GM23338 (cell line): ENCODE measurements around the gene RXRG.

ENCODE experiments used
- EZH2phosphoT487 ChIP-seq: fragments of 200-600 bp; sonication (generic); IDR thresholded peaks from one replicate; pipeline ENCODE4 v1.8.1; 2018; ENCODE audit warnings: antibody characterized with exemption; ENCODE audit not compliant: unreplicated experiment
- JUNB ChIP-seq: IDR thresholded peaks from one replicate; pipeline ENCODE4 v1.6.1; 2016; ENCODE audit warnings: antibody characterized with exemption; ENCODE audit not compliant: unreplicated experiment
- POLR2AphosphoS5 ChIP-seq: IDR thresholded peaks from 2 replicates; pipeline ENCODE4 v1.6.1; 2016; ENCODE audit warnings: antibody characterized with exemption, low read depth
- STAT1 ChIP-seq: IDR thresholded peaks from one replicate; pipeline ENCODE4 v1.6.1; 2016; ENCODE audit warnings: antibody characterized with exemption; ENCODE audit not compliant: unreplicated experiment
- TF ChIP-seq, protein P1 (sequence below), 2 experiments: fragments of 200-600 bp in 1 of 2; sonication (generic) in 1 of 2; conservative IDR thresholded peaks; 2 replicates each; pipeline versions ENCODE4 v1.5.1 to v1.6.1; 2016 to 2017; ENCODE audit warnings: antibody characterized with exemption in 2 of 2, low read depth in 2 of 2, mild to moderate bottlenecking in 2 of 2, moderate library complexity in 1 of 2
- TF ChIP-seq, protein P2 (sequence below): fragments of 250-450 bp; sonication (Bioruptor Pico); IDR thresholded peaks from 2 replicates; pipeline ENCODE4 v1.5.0; 2020; ENCODE audit warnings: mild to moderate bottlenecking, moderate library complexity

DNA sequence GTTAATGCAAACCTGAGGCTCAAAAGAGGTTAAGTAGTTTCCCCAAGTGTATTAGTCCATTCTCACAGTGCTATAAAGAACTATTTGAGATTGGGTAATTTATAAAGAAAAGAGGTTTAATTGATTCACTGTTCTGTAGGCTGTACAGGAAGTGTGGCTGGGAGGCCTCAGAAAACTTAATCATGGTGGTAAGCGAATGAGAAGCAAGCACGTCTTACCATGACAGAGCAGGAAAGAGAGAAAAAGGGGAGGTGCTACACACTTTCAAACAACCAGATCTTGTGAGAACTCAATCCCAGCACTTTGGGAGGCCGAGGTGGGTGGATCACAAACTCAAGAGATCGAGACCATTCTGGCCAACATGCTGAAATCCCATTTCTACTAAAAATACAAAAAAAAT, 38.5 kb upstream of the RXRG start:
- TF ChIP-seq, protein P1, sequence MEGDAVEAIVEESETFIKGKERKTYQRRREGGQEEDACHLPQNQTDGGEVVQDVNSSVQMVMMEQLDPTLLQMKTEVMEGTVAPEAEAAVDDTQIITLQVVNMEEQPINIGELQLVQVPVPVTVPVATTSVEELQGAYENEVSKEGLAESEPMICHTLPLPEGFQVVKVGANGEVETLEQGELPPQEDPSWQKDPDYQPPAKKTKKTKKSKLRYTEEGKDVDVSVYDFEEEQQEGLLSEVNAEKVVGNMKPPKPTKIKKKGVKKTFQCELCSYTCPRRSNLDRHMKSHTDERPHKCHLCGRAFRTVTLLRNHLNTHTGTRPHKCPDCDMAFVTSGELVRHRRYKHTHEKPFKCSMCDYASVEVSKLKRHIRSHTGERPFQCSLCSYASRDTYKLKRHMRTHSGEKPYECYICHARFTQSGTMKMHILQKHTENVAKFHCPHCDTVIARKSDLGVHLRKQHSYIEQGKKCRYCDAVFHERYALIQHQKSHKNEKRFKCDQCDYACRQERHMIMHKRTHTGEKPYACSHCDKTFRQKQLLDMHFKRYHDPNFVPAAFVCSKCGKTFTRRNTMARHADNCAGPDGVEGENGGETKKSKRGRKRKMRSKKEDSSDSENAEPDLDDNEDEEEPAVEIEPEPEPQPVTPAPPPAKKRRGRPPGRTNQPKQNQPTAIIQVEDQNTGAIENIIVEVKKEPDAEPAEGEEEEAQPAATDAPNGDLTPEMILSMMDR (conservative IDR thresholded peaks at IDR 0.05; ENCODE audit: low read depth in 2 of 2): no peak
- TF ChIP-seq STAT1 (no peak), EZH2phosphoT487 (no peak), POLR2AphosphoS5 (no peak), JUNB (no peak)
- TF ChIP-seq, protein P2, sequence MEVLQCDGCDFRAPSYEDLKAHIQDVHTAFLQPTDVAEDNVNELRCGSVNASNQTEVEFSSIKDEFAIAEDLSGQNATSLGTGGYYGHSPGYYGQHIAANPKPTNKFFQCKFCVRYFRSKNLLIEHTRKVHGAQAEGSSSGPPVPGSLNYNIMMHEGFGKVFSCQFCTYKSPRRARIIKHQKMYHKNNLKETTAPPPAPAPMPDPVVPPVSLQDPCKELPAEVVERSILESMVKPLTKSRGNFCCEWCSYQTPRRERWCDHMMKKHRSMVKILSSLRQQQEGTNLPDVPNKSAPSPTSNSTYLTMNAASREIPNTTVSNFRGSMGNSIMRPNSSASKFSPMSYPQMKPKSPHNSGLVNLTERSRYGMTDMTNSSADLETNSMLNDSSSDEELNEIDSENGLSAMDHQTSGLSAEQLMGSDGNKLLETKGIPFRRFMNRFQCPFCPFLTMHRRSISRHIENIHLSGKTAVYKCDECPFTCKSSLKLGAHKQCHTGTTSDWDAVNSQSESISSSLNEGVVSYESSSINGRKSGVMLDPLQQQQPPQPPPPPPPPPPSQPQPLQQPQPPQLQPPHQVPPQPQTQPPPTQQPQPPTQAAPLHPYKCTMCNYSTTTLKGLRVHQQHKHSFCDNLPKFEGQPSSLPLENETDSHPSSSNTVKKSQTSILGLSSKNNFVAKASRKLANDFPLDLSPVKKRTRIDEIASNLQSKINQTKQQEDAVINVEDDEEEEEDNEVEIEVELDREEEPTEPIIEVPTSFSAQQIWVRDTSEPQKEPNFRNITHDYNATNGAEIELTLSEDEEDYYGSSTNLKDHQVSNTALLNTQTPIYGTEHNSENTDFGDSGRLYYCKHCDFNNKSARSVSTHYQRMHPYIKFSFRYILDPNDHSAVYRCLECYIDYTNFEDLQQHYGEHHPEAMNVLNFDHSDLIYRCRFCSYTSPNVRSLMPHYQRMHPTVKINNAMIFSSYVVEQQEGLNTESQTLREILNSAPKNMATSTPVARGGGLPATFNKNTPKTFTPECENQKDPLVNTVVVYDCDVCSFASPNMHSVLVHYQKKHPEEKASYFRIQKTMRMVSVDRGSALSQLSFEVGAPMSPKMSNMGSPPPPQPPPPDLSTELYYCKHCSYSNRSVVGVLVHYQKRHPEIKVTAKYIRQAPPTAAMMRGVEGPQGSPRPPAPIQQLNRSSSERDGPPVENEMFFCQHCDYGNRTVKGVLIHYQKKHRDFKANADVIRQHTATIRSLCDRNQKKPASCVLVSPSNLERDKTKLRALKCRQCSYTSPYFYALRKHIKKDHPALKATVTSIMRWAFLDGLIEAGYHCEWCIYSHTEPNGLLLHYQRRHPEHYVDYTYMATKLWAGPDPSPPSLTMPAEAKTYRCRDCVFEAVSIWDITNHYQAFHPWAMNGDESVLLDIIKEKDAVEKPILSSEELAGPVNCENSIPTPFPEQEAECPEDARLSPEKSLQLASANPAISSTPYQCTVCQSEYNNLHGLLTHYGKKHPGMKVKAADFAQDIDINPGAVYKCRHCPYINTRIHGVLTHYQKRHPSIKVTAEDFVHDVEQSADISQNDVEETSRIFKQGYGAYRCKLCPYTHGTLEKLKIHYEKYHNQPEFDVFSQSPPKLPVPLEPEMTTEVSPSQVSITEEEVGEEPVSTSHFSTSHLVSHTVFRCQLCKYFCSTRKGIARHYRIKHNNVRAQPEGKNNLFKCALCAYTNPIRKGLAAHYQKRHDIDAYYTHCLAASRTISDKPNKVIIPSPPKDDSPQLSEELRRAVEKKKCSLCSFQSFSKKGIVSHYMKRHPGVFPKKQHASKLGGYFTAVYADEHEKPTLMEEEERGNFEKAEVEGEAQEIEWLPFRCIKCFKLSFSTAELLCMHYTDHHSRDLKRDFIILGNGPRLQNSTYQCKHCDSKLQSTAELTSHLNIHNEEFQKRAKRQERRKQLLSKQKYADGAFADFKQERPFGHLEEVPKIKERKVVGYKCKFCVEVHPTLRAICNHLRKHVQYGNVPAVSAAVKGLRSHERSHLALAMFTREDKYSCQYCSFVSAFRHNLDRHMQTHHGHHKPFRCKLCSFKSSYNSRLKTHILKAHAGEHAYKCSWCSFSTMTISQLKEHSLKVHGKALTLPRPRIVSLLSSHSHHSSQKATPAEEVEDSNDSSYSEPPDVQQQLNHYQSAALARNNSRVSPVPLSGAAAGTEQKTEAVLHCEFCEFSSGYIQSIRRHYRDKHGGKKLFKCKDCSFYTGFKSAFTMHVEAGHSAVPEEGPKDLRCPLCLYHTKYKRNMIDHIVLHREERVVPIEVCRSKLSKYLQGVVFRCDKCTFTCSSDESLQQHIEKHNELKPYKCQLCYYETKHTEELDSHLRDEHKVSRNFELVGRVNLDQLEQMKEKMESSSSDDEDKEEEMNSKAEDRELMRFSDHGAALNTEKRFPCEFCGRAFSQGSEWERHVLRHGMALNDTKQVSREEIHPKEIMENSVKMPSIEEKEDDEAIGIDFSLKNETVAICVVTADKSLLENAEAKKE (CRISPR knock-in tag): no peak
